ENCODE results near the gene FGF9.
A peak's percentile ranks its signal among the peaks of the same experiment; 100 is the strongest.

The FGF9 gene

GRCh38 chr13:21670883-21671619 lies at the start of gene FGF9:
Gene FGF9, plus strand, starts transcription at chr13:21671073. Its CDS starts 840 bp downstream, at chr13:21671913.
- no peak for FAIRE-seq

GRCh38 chr13:21625366-21625765 lies 45.5 kb upstream of the FGF9 start:
- FAIRE-seq = peak; percentile 66

- FAIRE-seq = no peak
Measured at GRCh38 chr13:21632196-21632595, 38.7 kb upstream of the FGF9 start.

- no peak for FAIRE-seq
Measured at GRCh38 chr13:21636656-21637055, 34.2 kb upstream of the FGF9 start.

- FAIRE-seq = no peak
Measured at GRCh38 chr13:21637296-21637695, 33.6 kb upstream of the FGF9 start.

- peak; percentile 84 for FAIRE-seq
Measured at GRCh38 chr13:21638319-21639282, 32.3 kb upstream of the FGF9 start.

- FAIRE-seq = no peak
Measured at GRCh38 chr13:21639561-21639960, 31.3 kb upstream of the FGF9 start.

GRCh38 chr13:21641629-21642028 lies 29.2 kb upstream of the FGF9 start:
- no peak for FAIRE-seq

- FAIRE-seq = no peak
Measured at GRCh38 chr13:21657538-21657937, 13.3 kb upstream of the FGF9 start.

- no peak for FAIRE-seq
Measured at GRCh38 chr13:21659087-21659486, 11.8 kb upstream of the FGF9 start.

GRCh38 chr13:21661097-21661909 lies 9.6 kb upstream of the FGF9 start:
- FAIRE-seq = no peak

GRCh38 chr13:21663197-21663596 lies 7.7 kb upstream of the FGF9 start:
- no peak for FAIRE-seq

GRCh38 chr13:21668732-21669275 lies 2.1 kb upstream of the FGF9 start:
- FAIRE-seq = no peak

- FAIRE-seq = no peak
Measured at GRCh38 chr13:21670006-21670882, 629 bp upstream of the FGF9 start.

- FAIRE-seq = no peak
Measured at GRCh38 chr13:21671620-21672286, 880 bp downstream of the FGF9 start.

GRCh38 chr13:21672287-21672680 lies 1.4 kb downstream of the FGF9 start:
- FAIRE-seq = no peak

GRCh38 chr13:21672796-21673538 lies 2.1 kb downstream of the FGF9 start:
- FAIRE-seq = no peak

- FAIRE-seq = no peak
Measured at GRCh38 chr13:21673539-21673788, 2.6 kb downstream of the FGF9 start.

GRCh38 chr13:21673789-21674489 lies 3.1 kb downstream of the FGF9 start:
- FAIRE-seq = no peak

GRCh38 chr13:21674490-21675009 lies 3.7 kb downstream of the FGF9 start:
- FAIRE-seq = no peak
